CD4-positive, alpha-beta T cell (primary cell): ENCODE measurements around the gene ANGEL2. TPM values are rescaled to one million over a fixed set of nuclear protein-coding genes. Genes with fewer than 3 reads are reported as not detected.
"Not testable (repeated sequence)": the region's sequence is repeated elsewhere in the genome, so short reads cannot be mapped to it uniquely, and the experiment has no call there.

Experiments used
- ATAC-seq: fragments of 200-7000 bp; cut with Tn5 transposase; one replicate; pipeline ENCODE4 v1.10.0; 2022; ENCODE audit warnings: mild to moderate bottlenecking; ENCODE audit not compliant: poor library complexity
- CTCF ChIA-PET: fragments of 350-600 bp; sonication (Branson Sonifier 250); formaldehyde crosslinking; loops from one replicate; lab custom pipeline; 2021; ENCODE audit warnings: antibody characterized with exemption, inconsistent platforms; lab: Charles Lee
- POLR2A ChIA-PET: fragments of 350-600 bp; sonication (Branson Sonifier 250); formaldehyde crosslinking; loops from one replicate; lab custom pipeline; 2021; ENCODE audit warnings: antibody characterized with exemption, inconsistent platforms; lab: Charles Lee
- DNase-seq, 14 experiments: peaks; one replicate each; pipeline ENCODE4 v3.0.0-alpha.2; 2013 to 2020; ENCODE audit warnings: mixed read lengths in 2 of 14
- H3K27ac ChIP-seq, 2 donors: one replicate each; pipeline versions ENCODE4 v1.5.1 to v1.7.0; 2013; ENCODE audit warnings: low read length in 2 of 2, low read depth in 1 of 2, mild to moderate bottlenecking in 1 of 2
- H3K27me3 ChIP-seq, 2 experiments: 1 replicate in 1 of 2; 2 replicates in 1 of 2; pipeline versions ENCODE4 v1.6.1 to v1.7.0; 2013; ENCODE audit warnings: low read length in 2 of 2, control low read depth in 1 of 2, mild to moderate bottlenecking in 1 of 2, moderate library complexity in 1 of 2; ENCODE audit not compliant: insufficient read depth in 2 of 2, control insufficient read depth in 1 of 2
- H3K36me3 ChIP-seq: one replicate; pipeline ENCODE4 v1.6.1; 2013; ENCODE audit warnings: low read length, control low read depth; ENCODE audit not compliant: insufficient read depth
- H3K4me1 ChIP-seq: one replicate; pipeline ENCODE4 v1.6.1; 2013; ENCODE audit warnings: low read length, control low read depth; ENCODE audit not compliant: insufficient read depth
- H3K4me3 ChIP-seq: one replicate; pipeline ENCODE4 v1.5.1; 2013; ENCODE audit warnings: mild to moderate bottlenecking, low read length, moderate library complexity
- H3K9me3 ChIP-seq, 2 experiments: 1 replicate in 1 of 2; 2 replicates in 1 of 2; pipeline versions ENCODE4 v1.6.1 to v1.7.0; 2013; ENCODE audit warnings: low read length in 2 of 2, mild to moderate bottlenecking in 2 of 2, control low read depth in 1 of 2, moderate library complexity in 1 of 2; ENCODE audit not compliant: control insufficient read depth in 1 of 2, insufficient read depth in 1 of 2
- H3K27ac Mint-ChIP-seq: one replicate; pipeline ENCODE4 v1.8.0; 2020; ENCODE audit warnings: mixed read lengths
- H3K27me3 Mint-ChIP-seq: one replicate; pipeline ENCODE4 v1.8.0; 2021; ENCODE audit warnings: mixed read lengths
- H3K36me3 Mint-ChIP-seq: one replicate; pipeline ENCODE4 v1.8.0; 2021; ENCODE audit warnings: low read depth, mixed read lengths
- H3K4me1 Mint-ChIP-seq: one replicate; pipeline ENCODE4 v1.8.0; 2021; ENCODE audit warnings: low read depth, mixed read lengths
- H3K4me3 Mint-ChIP-seq: one replicate; pipeline ENCODE4 v1.8.0; 2020; ENCODE audit warnings: mild to moderate bottlenecking, mixed read lengths
- H3K9me3 Mint-ChIP-seq: one replicate; pipeline ENCODE4 v1.8.0; 2020; ENCODE audit warnings: mixed read lengths
- CTCF ChIP-seq: fragments of 200-600 bp; IDR thresholded peaks from one replicate; pipeline ENCODE4 v1.8.0; 2022; ENCODE audit warnings: antibody characterized with exemption, mild to moderate bottlenecking
- intact Hi-C, 2 experiments: fragments of 100-400 bp; cut with DNase I in 1 of 2; cut with micrococcal nuclease in 1 of 2; formaldehyde crosslinking; loops; one replicate each; pipeline versions ENCODE4 v1.15.1 to v1.9.0; 2023 to 2025; cut with DNase I, micrococcal nuclease
- total RNA-seq, 174 experiments: library from RNA in 2 of 174; stranded (reverse) in 2 of 174; gene quantifications; one replicate each; pipeline ENCODE4 v1.2.3 and lab custom pipeline; 2021 to 2026

Gene ANGEL2
- total RNA-seq, 2 experiments from 2014 or later: 53.0 to 56.2 TPM

- no peak for ATAC-seq
- CTCF ChIA-PET: interaction anchor here (1.2 to 2.5 kb wide), 4 partner anchors 8 to 518 kb away, joined by 4 to 9 read pairs (median 6); no protein-coding TSS in a partner anchor
- POLR2A ChIA-PET: interaction anchor here (0.7 to 1.6 kb wide), 2 partner anchors 180 to 329 kb away, joined by 4 read pairs; no protein-coding TSS in a partner anchor
- Histone ChIP-seq H3K27ac (no peak overlapping the region), H3K4me3 (no peak overlapping the region), H3K9me3 (no peaks in the 10 kb centered on the region), H3K36me3 (peaks cover 48% of the 10 kb centered on the region), H3K27me3 (no peaks in the 10 kb centered on the region), H3K4me1 (no peaks in the 10 kb centered on the region)
- Mint-ChIP-seq H3K27me3 (no peaks in the 10 kb centered on the region), H3K9me3 (no peaks in the 10 kb centered on the region), H3K4me1 (peaks cover 8% of the 10 kb centered on the region), H3K4me3 (no peak overlapping the region), H3K27ac (no peak overlapping the region), H3K36me3 (peaks cover 61% of the 10 kb centered on the region)
- TF ChIP-seq CTCF: no peak
- intact Hi-C loops: loop anchor here (1.0 to 5.0 kb wide), 7 partner anchors 20 to 538 kb away; partner anchors contain the start of gene ANGEL2 (in 1 of the 2)
- no peak for DNase-seq
Observed at GRCh38 chr1:212994926-212995325, 20.7 kb downstream of the ANGEL2 start.

GRCh38 chr1:212993960-212994359 lies 21.7 kb downstream of the ANGEL2 start:
- peaks cover 12% of the 10 kb centered on the region for H3K4me1 Mint-ChIP-seq
- intact Hi-C loops: loop anchor here (2.0 kb wide), 2 partner anchors 21 to 329 kb away; partner anchors contain the start of gene ANGEL2 (in 1 of the 2)
- H3K9me3 Mint-ChIP-seq, H3K27ac ChIP-seq, H3K4me3 Mint-ChIP-seq, H3K27me3 Mint-ChIP-seq, H3K4me1 ChIP-seq, H3K4me3 ChIP-seq, POLR2A ChIA-PET, ATAC-seq, H3K27me3 ChIP-seq, H3K27ac Mint-ChIP-seq, DNase-seq, H3K9me3 ChIP-seq: not testable (repeated sequence)
- peaks cover 46% of the 10 kb centered on the region for H3K36me3 ChIP-seq
- CTCF ChIA-PET: interaction anchor here (0.7 to 2.5 kb wide), 3 partner anchors 179 to 517 kb away, joined by 3 to 9 read pairs (median 7); no protein-coding TSS in a partner anchor
- peaks cover 59% of the 10 kb centered on the region for H3K36me3 Mint-ChIP-seq

- peaks cover 7% of the 10 kb centered on the region for H3K4me1 Mint-ChIP-seq
- intact Hi-C loops: no loop called here
- Histone ChIP-seq H3K27me3 (no peaks in the 10 kb centered on the region), H3K4me3 (no peak overlapping the region), H3K4me1 (no peaks in the 10 kb centered on the region), H3K9me3 (no peaks in the 10 kb centered on the region), H3K27ac (no peak overlapping the region), H3K36me3 (peaks cover 32% of the 10 kb centered on the region)
- DNase-seq (no peak), ATAC-seq (no peak)
- H3K27me3 Mint-ChIP-seq: no peaks in the 10 kb centered on the region
- H3K36me3 Mint-ChIP-seq: peaks cover 39% of the 10 kb centered on the region
- H3K4me3 Mint-ChIP-seq: no peak overlapping the region
- no peaks in the 10 kb centered on the region for H3K9me3 Mint-ChIP-seq
- peak overlapping the region; percentile 49 for H3K27ac Mint-ChIP-seq
- POLR2A ChIA-PET: no interaction called here
- no peak for TF ChIP-seq CTCF
- CTCF ChIA-PET: interaction anchor here (0.6 to 2.0 kb wide), 2 partner anchors 325 to 358 kb away, joined by 3 to 6 read pairs; no protein-coding TSS in a partner anchor
Observed at GRCh38 chr1:212990276-212990675, 25.4 kb downstream of the ANGEL2 start.
